Fibroblast of skin of abdomen (primary cell): ENCODE results near the gene TET3.

Source experiments
- DNase-seq: peaks from one replicate; pipeline ENCODE4 v3.0.0-alpha.2; 2013

Gene TET3

GRCh38 chr2:74007121-74007520 is 22.4 kb downstream of the TET3 start:
- no peak for DNase-seq

- no peak for DNase-seq
These were observed 23.0 kb downstream of the TET3 start for GRCh38 chr2:74007711-74008110.

DNA sequence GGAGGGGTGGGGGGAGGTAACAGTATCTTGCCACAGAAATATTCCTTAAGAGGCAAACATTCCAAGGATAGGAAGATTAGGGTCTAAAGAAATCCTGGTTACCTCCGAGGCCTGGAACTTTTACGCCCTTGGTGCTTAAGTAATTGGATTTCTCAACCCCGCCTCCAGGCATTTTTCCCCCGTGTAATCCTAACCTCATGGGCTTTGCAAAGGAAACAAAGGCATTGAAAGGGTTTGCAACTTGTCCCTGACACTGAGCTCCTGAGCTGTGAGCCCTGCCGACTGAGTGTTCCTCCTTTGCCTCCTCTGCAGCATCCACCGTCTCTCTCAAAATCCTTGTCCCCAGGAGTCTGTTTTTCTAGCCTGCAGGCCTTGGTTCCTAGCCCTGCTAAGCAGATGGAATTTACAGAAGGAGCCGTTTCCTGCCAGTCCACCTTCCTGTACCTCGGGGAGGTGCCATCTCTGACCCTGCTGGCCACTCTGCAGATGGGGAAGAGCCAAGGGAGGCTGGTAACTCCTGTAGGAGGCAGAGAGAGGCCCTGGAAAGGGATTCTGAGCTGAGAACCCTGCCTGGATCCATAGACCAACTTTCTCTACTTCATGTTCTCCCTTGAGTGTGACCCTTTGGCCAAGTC is 24.2 kb downstream of the TET3 start:
- no peak for DNase-seq

DNA sequence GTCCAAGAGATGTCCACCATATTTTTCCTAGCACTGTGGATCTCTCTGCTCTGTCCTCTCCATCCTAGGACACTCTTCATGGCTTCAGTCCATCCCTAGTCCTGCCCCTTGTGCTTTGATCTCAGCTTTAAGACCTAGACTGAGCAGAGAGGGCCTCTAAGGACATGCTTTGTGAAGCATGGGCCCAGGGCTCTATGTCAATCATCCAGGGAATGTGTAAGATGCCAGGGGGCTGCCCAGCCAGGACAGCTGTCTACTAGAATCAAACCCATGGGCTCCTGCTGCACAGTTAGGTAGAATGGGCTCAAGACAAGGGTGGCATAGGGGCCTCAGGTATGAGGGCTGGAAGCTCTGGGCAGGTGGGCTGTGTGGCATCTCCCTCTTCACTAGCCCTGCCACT is 24.9 kb downstream of the TET3 start:
- DNase-seq: no peak

- DNase-seq: no peak
These were observed 25.4 kb downstream of the TET3 start for GRCh38 chr2:74010087-74010541.

- DNase-seq: no peak
These were observed 26.5 kb downstream of the TET3 start for GRCh38 chr2:74011246-74011645.

GRCh38 chr2:74014813-74015212 is 30.1 kb downstream of the TET3 start:
- no peak for DNase-seq

- no peak for DNase-seq
These were observed 32.5 kb downstream of the TET3 start for GRCh38 chr2:74017223-74017622.

GRCh38 chr2:74019516-74019915 is 34.8 kb downstream of the TET3 start:
- DNase-seq: no peak

DNA sequence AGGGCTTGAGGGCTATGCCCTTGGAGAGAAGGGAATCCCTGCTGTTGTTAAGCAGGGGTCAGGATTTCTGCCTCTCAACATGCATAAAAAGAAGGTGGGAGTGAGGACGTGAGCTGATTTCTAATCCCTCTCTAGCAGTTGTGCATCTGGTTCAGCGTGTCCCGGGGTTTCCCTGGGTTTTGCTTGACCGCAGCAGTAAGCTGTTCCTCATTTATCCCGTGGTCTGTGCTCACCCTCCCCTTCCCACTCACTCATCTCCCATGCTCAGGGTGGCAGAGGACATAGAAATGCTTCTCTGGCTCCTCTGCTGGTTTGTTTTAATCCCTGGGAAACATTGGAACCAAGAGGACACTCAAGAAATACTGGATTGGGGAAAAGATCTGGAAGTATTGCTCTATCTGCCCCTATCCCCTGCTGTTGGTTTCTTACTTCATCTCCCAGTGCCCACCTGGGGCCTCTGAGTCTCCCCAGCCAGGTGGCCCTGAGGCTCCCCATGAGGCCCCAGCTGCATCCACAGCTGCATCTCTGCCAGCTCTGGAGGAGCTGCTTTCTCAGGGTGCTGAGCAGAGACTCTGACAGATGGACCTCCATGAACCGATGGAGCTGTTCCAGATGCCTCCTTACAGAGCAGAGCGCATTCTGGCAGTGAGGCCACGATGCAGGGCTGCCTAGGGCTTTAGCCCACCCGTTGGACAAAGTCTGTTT is 36.1 kb downstream of the TET3 start:
- no peak for DNase-seq

DNA sequence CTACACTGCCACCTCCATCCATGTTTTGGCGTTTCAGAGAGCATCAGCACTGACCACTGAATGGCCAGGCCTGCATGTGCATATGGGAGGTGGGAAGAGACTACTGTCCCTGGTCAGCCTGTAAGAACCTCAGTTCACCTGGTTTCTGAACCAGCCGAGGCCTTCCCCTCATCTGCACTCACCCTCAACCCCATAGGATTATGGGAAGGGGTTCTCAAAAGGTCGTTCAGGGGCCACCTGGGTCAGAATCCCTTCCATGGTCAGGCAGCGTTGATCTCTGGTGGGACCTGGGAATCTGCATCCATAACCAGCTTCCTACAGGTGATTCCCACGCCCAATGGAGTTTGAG is 36.7 kb downstream of the TET3 start:
- no peak for DNase-seq

DNA sequence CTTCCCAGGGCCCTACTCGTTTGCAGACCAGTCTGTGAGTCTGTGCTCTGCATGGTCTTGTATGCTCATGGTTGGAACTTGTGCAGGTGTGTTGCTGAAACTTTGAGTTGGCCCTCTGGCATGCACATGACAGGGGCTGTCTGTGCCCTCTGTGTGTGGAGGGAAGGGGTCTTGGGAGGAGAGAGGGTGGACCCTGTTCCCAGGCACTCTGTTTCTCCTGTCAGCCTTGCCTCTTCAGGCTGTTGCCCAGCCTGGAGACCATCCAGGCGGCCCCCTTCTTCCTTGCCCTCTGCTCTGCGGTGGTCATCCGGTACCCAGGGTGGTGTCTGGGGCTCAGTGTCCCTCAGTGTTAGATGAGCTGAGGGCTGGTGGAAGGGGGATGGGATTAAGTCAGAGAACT is 39.5 kb downstream of the TET3 start:
- no peak for DNase-seq

GRCh38 chr2:74025971-74026612 is 41.4 kb downstream of the TET3 start:
- no peak for DNase-seq

- DNase-seq: no peak
These were observed 42.1 kb downstream of the TET3 start for GRCh38 chr2:74026687-74027241.

- DNase-seq: no peak
These were observed 42.8 kb downstream of the TET3 start for GRCh38 chr2:74027496-74027895.

- DNase-seq: no peak
These were observed 43.6 kb downstream of the TET3 start for GRCh38 chr2:74028290-74028689.

DNA sequence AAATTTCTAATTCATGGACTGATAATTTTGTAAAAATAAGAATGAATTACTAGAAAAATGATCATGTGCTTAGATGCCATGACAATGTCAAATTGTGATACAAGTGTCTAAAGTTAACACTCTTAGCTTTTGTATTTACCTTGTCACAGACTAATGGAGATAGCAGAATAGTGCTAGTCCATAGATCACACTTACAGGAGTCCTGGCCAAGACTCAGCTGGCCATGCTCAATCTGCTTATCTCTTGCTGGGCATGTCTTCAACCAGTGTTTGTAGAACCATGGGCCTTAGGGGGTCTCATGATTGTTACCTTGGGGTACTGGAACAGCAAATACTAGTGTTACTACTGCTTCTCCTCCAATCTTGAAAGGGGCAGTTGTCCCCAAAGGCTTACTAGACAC is 44.0 kb downstream of the TET3 start:
- DNase-seq: no peak

DNA sequence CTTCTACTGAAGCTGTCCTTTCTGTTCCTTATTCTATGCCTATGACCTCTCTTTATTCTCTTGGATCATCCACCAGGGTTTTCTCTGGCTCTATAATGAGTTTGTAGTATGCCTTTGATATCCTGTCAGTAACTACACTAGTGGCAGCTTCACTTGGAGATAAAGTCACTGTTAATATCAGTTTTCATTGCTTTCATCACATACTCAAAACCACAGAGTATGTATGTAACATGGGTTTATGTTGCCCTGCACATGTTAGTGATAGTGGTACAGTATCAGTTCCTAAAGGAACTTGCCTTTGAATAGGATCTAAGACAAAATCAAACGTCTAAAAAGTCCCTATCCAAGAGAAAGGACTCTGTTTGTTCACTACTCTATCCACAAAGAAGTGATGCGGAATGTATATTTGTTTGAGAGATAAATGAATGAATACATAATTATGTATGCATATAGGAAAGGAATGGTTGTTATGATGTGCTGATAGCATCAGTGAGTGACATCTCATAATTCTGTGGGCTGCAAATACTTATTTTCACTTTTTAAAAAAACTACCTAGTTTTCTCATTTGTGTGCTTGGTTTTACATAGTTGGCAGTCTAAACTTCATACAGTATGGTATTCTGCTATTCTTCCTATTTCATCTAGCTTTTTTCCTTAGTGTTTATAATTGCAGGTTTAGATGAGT is 45.1 kb downstream of the TET3 start:
- DNase-seq: no peak

GRCh38 chr2:74031221-74031620 is 46.5 kb downstream of the TET3 start:
- no peak for DNase-seq

DNA sequence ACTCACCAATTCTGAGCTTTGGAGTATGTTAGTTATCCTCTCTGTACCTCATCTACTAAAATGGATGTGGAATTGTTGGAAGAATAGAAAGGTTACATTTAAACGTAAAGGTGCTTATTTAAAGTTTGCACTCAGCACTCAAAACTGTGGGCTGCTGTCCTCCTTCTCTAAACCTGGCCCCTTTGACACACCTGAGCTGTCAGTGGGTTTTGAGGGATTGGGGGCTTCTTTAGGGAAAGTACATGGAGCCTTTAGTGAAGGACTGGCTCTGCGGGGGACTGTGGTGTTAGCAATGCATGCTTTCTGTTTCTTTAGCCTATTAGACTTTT is 47.2 kb downstream of the TET3 start:
- no peak for DNase-seq

GRCh38 chr2:74033375-74033774 is 48.7 kb downstream of the TET3 start:
- DNase-seq: no peak
